ENCODE measurements around the gene LRFN5. TPM values are rescaled to one million over a fixed set of nuclear protein-coding genes. Genes with fewer than 3 reads are reported as not detected.

The LRFN5 gene
- total and polyA plus RNA-seq, 9 of the 15 experiments (the other 6 are each of a cell fraction or from before 2014, with no cell fraction given): 0.01 to 0.27 (median 0.09) TPM; not detected in 1

DNA sequence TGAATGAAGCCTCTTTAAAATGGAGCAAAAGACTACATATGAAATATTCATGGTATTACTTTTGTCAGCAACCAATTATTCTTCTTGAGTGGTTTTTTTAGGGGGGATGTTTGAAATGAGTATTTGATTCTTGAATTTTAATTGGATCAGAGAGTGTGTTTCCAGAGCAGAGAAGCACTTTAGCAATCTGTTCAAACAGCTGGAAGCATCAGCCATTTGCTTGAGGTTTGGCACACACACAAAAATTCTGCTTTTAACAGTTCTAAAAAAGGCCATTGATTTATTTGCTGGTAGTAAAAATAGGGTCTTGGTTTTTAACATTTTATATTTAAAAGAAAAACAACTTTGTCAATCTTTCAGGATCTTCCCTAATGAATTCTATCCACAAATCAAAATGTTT is 292.7 kb downstream of the LRFN5 start (continued):
- TF ChIP-seq, protein P1, sequence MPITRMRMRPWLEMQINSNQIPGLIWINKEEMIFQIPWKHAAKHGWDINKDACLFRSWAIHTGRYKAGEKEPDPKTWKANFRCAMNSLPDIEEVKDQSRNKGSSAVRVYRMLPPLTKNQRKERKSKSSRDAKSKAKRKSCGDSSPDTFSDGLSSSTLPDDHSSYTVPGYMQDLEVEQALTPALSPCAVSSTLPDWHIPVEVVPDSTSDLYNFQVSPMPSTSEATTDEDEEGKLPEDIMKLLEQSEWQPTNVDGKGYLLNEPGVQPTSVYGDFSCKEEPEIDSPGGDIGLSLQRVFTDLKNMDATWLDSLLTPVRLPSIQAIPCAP (CRISPR knock-in tag; IDR thresholded peaks at IDR 0.05; ENCODE audit: borderline replicate concordance): no peak
- TF ChIP-seq, protein P2, sequence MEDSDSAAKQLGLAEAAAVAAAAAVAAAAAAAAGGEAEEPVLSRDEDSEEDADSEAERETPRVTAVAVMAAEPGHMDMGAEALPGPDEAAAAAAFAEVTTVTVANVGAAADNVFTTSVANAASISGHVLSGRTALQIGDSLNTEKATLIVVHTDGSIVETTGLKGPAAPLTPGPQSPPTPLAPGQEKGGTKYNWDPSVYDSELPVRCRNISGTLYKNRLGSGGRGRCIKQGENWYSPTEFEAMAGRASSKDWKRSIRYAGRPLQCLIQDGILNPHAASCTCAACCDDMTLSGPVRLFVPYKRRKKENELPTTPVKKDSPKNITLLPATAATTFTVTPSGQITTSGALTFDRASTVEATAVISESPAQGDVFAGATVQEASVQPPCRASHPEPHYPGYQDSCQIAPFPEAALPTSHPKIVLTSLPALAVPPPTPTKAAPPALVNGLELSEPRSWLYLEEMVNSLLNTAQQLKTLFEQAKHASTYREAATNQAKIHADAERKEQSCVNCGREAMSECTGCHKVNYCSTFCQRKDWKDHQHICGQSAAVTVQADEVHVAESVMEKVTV (CRISPR knock-in tag; IDR thresholded peaks at IDR 0.05): no peak
- no peak for TF ChIP-seq TEAD4 (IDR thresholded peaks at IDR 0.05; ENCODE audit: low read length)
- no peak for TF ChIP-seq TEAD4 (CRISPR knock-in tag; IDR thresholded peaks at IDR 0.05; ENCODE audit: borderline replicate concordance)
- TF ChIP-seq ZNF175 (CRISPR knock-in tag; IDR thresholded peaks at IDR 0.05; ENCODE audit: low read depth): no peak
- TF ChIP-seq CBFB (CRISPR knock-in tag; IDR thresholded peaks at IDR 0.05): no peak
- no peak for TF ChIP-seq THRAP3 (IDR thresholded peaks at IDR 0.05; ENCODE audit: borderline replicate concordance)
- TF ChIP-seq, protein P3, sequence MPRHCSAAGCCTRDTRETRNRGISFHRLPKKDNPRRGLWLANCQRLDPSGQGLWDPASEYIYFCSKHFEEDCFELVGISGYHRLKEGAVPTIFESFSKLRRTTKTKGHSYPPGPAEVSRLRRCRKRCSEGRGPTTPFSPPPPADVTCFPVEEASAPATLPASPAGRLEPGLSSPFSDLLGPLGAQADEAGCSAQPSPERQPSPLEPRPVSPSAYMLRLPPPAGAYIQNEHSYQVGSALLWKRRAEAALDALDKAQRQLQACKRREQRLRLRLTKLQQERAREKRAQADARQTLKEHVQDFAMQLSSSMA (CRISPR knock-in tag; IDR thresholded peaks at IDR 0.05): no peak
- TF ChIP-seq ZNF197 (CRISPR knock-in tag; IDR thresholded peaks at IDR 0.05; ENCODE audit: low read depth): no peak
- TF ChIP-seq ZNF134 (CRISPR knock-in tag; conservative IDR thresholded peaks at IDR 0.05): no peak

Data from K562 (cell line).